Glutamatergic neuron (in vitro differentiated cells): ENCODE data around the gene TRPM2. TPM values are rescaled to one million over a fixed set of nuclear protein-coding genes. Genes with fewer than 3 reads are reported as not detected.

Experiments used
- DNase-seq: peaks from one replicate; pipeline ENCODE4 v3.0.0; 2022
- H3K27ac Mint-ChIP-seq: one replicate; pipeline ENCODE4 v1.8.0; 2020; ENCODE audit warnings: mild to moderate bottlenecking, mixed read lengths, inconsistent platforms; ENCODE audit not compliant: unreplicated experiment
- H3K27me3 Mint-ChIP-seq: one replicate; pipeline ENCODE4 v1.8.0; 2020; ENCODE audit warnings: mild to moderate bottlenecking, moderate library complexity, mixed read lengths, inconsistent platforms; ENCODE audit not compliant: unreplicated experiment
- H3K36me3 Mint-ChIP-seq: one replicate; pipeline ENCODE4 v1.8.0; 2020; ENCODE audit warnings: mild to moderate bottlenecking, mixed read lengths, inconsistent platforms; ENCODE audit not compliant: unreplicated experiment
- H3K4me1 Mint-ChIP-seq: one replicate; pipeline ENCODE4 v1.8.0; 2020; ENCODE audit warnings: mild to moderate bottlenecking, low read depth, mixed read lengths, inconsistent platforms; ENCODE audit not compliant: unreplicated experiment
- H3K4me3 Mint-ChIP-seq: one replicate; pipeline ENCODE4 v1.8.0; 2020; ENCODE audit warnings: mild to moderate bottlenecking, mixed read lengths, inconsistent platforms; ENCODE audit not compliant: unreplicated experiment
- H3K9me3 Mint-ChIP-seq: one replicate; pipeline ENCODE4 v1.8.0; 2020; ENCODE audit warnings: mild to moderate bottlenecking, moderate library complexity, mixed read lengths, inconsistent platforms; ENCODE audit not compliant: unreplicated experiment
- total RNA-seq: library from RNA; stranded (reverse); fragmentation: NEBNext Ultra II Directional; extraction: Animal tissue kit (Norgen Biotek cat#: 25700); gene quantifications from one replicate; pipeline ENCODE4 v1.2.1, GENCODE V29; 2021; ENCODE audit not compliant: unreplicated experiment
- TF ChIP-seq, protein P1 (sequence below): fragments of 200-600 bp; sonication (generic); IDR thresholded peaks from one replicate; pipeline ENCODE4 v1.5.0; 2021; ENCODE audit not compliant: partially characterized antibody, unreplicated experiment

TRPM2 gene
- total RNA-seq, 1 donor from 2014 or later: not detected

DNA sequence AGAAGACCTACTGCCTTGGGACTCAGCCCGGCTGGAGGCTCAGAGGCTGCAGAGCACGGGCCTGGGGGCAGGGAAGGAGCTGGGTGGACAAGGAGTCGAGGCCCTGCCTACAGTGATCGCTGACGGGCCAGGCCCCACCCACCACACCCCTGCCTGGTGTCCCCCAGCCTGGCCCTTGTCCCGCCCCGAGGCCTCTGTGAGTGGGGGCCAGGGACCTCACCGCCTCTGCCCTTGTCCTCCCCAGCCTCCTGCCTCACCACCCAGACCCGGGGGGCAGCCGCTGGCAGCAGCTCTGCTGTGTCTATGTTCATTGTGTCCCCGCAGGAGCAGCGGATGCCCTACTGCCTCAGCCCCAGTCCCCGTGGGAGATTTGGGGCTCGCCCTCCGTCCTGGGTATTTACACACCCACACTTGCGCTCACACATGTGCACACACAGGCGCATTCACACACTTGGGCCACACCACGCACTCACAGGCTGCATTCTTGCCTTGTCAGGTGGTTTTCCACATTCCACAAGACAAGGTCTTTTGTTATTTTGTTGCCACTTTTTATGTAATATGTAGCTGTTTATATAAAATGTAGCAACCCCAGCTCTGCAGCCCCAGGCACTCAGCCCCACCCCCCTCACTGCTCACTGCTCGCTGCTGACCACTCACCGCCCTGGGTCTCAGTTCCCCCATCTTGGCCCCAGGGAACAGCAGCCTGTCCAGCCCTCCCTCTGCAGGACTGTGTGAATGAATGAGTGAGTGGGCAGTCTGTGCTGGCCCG lies 46.3 kb upstream of the TRPM2 start:
- Mint-ChIP-seq H3K4me3 (peak overlapping the region; percentile 47), H3K27me3 (peaks cover 11% of the 10 kb centered on the region), H3K36me3 (no peaks in the 10 kb centered on the region), H3K9me3 (peaks cover 2% of the 10 kb centered on the region), H3K4me1 (peaks cover 15% of the 10 kb centered on the region), H3K27ac (peak overlapping the region; percentile 59)
- TF ChIP-seq, protein P1, sequence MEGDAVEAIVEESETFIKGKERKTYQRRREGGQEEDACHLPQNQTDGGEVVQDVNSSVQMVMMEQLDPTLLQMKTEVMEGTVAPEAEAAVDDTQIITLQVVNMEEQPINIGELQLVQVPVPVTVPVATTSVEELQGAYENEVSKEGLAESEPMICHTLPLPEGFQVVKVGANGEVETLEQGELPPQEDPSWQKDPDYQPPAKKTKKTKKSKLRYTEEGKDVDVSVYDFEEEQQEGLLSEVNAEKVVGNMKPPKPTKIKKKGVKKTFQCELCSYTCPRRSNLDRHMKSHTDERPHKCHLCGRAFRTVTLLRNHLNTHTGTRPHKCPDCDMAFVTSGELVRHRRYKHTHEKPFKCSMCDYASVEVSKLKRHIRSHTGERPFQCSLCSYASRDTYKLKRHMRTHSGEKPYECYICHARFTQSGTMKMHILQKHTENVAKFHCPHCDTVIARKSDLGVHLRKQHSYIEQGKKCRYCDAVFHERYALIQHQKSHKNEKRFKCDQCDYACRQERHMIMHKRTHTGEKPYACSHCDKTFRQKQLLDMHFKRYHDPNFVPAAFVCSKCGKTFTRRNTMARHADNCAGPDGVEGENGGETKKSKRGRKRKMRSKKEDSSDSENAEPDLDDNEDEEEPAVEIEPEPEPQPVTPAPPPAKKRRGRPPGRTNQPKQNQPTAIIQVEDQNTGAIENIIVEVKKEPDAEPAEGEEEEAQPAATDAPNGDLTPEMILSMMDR: no peak
- DNase-seq: no peak

DNA sequence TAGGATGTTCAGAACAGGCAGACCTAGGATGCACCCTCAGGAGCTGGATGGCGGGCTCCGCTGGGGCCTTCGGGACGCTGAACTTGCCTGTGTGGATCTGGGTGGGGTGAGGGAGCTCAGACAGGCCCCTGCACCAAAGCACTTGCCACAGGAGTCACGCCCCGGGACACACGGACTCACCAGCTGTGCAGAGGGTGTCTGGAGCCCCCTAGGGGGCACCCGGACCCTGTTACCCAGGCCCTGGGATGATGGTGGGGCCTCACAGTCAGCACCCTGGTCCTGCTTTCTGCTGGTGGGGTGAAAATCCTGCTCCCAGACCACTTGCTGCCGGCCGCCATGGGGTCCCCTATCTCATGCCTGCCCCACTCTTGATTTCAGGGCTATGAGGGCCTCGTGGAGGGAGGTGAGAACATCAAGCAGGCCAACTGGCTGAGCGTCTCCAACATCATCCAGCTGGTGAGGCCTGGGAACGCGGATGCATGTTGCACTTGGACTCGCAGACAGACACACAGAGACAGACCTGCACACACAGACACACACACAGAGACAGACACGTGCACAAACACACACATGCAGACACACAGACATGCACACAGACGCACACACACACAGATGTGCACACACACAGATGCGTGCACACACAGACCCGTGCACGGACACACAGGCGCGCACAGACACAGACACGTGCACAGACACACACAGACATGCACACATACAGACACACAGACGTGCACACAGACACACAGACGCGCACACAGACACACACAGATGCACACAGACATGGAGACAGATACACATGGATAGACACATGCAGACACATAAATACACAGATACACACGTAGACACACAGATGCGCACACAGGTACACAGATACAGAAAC lies 42.6 kb upstream of the TRPM2 start:
- H3K27me3 Mint-ChIP-seq: peaks cover 11% of the 10 kb centered on the region
- no peak overlapping the region for H3K4me3 Mint-ChIP-seq
- H3K27ac Mint-ChIP-seq: peak overlapping the region; percentile 7
- no peak for DNase-seq
- H3K36me3 Mint-ChIP-seq: no peaks in the 10 kb centered on the region
- TF ChIP-seq, protein P1: no peak
- peaks cover 8% of the 10 kb centered on the region for H3K4me1 Mint-ChIP-seq
- peaks cover 2% of the 10 kb centered on the region for H3K9me3 Mint-ChIP-seq

DNA sequence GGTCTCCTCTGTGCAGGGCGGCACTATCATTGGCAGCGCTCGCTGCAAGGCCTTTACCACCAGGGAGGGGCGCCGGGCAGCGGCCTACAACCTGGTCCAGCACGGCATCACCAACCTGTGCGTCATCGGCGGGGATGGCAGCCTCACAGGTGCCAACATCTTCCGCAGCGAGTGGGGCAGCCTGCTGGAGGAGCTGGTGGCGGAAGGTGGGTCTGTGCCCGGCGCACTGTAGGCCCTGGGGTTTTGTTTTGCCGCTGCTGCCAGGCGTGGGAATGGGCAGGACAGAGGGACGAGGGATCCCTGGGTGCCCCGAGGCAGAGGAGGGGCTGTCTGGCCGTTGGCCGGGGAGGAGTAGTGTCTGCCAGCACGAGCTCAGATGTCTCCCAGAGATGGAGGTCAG lies 41.3 kb upstream of the TRPM2 start:
- H3K36me3 Mint-ChIP-seq: no peaks in the 10 kb centered on the region
- H3K4me1 Mint-ChIP-seq: peaks cover 8% of the 10 kb centered on the region
- no peak overlapping the region for H3K4me3 Mint-ChIP-seq
- peaks cover 2% of the 10 kb centered on the region for H3K9me3 Mint-ChIP-seq
- no peak overlapping the region for H3K27ac Mint-ChIP-seq
- H3K27me3 Mint-ChIP-seq: peaks cover 9% of the 10 kb centered on the region
- TF ChIP-seq, protein P1: no peak
- no peak for DNase-seq

DNA sequence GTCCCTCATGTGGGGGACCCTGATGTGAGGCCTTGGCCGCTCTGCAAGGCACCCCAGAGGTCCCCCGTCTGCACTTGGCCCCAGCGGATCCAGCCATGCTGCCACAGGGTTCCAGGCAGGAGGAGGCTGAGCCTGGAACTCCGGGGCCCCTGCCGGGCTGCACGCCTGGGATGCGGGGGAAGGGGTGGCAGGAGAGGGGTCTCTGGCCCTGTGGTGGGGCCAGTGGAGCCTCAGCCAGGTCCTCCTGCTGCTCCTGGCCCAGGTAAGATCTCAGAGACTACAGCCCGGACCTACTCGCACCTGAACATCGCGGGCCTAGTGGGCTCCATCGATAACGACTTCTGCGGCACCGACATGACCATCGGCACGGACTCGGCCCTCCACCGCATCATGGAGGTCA lies 40.7 kb upstream of the TRPM2 start:
- no peaks in the 10 kb centered on the region for H3K36me3 Mint-ChIP-seq
- peaks cover 6% of the 10 kb centered on the region for H3K27me3 Mint-ChIP-seq
- H3K27ac Mint-ChIP-seq: no peak overlapping the region
- peaks cover 5% of the 10 kb centered on the region for H3K4me1 Mint-ChIP-seq
- TF ChIP-seq, protein P1: no peak
- DNase-seq: no peak
- no peak overlapping the region for H3K4me3 Mint-ChIP-seq
- H3K9me3 Mint-ChIP-seq: peaks cover 2% of the 10 kb centered on the region
